HG03159 (cell line): ENCODE data around the gene RNASE13.

Experiments used
- ATAC-seq: cut with Tn5 transposase; IDR thresholded peaks from one replicate; pipeline ENCODE4 v1.9.1; 2021; ENCODE audit warnings: mild to moderate bottlenecking, moderate library complexity; ENCODE audit not compliant: unreplicated experiment

RNASE13 gene, protein sequence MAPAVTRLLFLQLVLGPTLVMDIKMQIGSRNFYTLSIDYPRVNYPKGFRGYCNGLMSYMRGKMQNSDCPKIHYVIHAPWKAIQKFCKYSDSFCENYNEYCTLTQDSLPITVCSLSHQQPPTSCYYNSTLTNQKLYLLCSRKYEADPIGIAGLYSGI

DNA sequence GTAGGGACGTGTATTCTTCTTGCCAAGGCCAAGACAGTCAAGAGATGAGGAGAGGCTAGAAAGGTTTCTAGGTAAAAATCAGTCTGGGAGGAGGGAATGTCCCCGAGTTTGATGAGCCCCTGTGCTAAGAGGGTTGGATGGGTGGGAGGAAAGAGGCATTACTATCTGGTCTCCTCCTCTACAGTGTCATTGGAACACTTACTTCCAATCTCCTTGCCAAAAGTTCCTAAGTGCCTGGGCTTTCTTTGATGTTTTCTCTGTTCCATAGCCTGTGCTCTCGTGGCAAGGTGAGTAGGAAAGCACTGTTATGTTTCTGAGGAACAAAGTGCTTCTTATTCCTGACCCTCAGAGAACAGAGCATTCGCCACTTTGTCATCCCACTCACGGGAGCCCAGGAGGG is at the start of gene RNASE13:
Gene RNASE13 (minus strand): TSS at position 101 of the 400 bp plus-strand sequence. CDS start 519 bp downstream, outside the sequence.
- no peak for ATAC-seq

DNA sequence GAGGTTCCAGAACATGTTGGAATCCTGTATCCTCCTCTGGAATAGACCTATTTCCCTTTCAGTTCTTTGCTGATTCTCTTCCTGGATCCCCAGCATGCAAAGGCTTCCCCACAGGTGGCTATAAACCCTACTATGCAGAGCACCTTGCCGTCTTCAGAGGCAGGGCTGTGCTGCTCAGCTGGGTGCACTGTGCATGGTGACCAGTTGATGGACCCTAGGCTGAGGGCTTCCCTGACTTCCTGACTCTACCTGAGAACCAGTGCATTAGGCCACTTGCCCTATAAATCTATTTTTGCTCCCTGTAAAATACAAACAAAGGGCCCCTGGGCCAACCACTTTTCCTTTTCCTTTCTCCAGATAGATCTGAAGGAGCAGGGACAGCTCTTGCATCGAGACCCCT is 49.8 kb upstream of the RNASE13 start:
- no peak for ATAC-seq

DNA sequence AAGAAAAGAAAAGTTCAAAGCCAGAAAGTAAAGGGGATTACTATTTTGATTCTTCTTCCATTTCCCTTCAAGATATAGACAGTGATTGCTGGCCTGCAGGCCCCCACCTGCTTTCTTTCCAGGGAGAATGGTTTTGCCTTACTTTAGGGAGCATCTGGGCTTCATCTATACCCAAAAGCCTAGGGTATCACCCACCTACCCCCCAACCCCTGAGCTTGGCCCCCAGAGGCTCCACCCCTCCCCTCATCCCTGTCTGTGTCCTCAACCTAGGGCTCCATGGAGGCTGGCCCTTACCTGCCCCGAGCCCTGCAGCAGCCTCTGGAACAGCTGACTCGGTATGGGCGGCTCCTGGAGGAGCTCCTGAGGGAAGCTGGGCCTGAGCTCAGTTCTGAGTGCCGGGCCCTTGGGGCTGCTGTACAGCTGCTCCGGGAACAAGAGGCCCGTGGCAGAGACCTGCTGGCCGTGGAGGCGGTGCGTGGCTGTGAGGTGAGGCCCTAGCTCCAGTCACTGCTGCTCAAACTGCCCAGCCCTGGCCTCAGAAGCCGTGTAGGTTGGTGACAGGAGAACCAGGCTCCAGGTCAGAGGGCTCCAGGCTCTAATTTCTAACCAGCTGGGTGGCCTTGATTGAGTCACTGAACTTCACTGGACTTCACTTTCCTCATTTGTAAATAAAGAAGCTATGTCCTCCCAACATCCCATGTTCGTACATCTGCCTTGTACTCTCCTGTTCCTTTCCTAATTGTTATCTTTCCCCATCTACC is 49.1 kb upstream of the RNASE13 start:
- no peak for ATAC-seq

DNA sequence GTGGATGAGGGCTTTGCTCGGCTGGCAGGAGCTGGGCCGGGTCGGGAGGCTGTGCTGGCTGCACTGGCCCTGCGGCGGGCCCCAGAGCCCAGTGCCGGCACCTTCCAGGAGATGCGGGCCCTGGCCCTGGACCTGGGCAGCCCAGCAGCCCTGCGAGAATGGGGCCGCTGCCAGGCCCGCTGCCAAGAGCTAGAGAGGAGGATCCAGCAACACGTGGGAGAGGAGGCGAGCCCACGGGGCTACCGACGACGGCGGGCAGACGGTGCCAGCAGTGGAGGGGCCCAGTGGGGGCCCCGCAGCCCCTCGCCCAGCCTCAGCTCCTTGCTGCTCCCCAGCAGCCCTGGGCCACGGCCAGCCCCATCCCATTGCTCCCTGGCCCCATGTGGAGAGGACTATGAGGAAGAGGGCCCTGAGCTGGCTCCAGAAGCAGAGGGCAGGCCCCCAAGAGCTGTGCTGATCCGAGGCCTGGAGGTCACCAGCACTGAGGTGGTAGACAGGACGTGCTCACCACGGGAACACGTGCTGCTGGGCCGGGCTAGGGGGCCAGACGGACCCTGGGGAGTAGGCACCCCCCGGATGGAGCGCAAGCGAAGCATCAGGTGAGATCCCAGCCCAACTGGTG is 47.0 kb upstream of the RNASE13 start:
- ATAC-seq: no peak

DNA sequence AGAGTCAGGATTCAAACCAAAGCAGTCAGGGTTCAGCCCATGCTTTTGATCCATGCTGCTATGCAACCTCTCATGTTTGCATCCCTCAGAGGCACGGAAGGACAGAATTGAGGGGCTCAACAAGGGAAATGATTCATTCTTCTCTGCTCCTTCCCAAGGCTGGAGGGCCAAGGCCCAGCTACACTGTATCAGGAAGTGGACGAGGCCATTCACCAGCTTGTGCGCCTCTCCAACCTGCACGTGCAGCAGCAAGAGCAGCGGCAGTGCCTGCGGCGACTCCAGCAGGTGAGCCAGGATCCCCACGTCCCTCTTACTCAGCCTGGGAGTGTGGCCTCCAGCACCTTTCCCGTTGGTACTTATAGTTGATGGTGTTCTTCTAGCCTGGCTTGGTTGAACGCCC is 44.1 kb upstream of the RNASE13 start:
- no peak for ATAC-seq

DNA sequence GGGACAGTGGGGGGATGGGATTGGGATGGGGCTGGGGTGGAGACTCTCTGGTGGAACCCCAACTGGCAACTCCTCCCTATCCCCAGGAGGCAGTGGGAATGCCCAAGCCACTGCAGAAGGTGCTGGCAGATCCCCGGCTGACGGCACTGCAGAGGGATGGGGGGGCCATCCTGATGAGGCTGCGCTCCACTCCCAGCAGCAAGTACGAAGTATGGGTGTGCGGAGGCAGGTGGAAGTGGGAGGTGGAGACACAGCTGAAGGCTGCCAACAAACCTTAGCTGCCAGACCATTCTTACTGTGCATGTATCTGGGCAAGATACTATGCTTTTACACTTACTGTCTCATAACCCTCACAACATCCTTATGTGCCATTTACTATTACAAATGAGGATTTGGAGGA is 43.7 kb upstream of the RNASE13 start:
- ATAC-seq: no peak

DNA sequence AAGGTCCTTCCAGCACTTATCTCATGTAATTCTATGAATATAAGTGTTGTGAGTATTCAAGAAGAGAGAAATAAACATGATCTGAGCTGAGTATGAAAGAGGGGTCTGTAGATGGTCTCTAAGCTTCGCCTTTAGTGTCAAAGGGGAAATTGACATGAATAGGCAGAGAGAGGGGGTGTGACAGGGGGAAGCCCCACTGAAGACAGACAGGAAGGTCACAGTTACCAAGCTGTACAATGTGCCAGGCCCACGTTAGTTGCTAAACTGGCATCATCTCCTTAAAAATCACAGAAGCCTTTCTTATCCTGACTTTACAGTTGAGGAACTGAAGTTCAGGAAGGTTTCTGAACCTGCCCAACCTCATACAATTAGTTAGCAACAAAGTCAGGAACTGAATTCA is 43.1 kb upstream of the RNASE13 start:
- ATAC-seq: no peak

DNA sequence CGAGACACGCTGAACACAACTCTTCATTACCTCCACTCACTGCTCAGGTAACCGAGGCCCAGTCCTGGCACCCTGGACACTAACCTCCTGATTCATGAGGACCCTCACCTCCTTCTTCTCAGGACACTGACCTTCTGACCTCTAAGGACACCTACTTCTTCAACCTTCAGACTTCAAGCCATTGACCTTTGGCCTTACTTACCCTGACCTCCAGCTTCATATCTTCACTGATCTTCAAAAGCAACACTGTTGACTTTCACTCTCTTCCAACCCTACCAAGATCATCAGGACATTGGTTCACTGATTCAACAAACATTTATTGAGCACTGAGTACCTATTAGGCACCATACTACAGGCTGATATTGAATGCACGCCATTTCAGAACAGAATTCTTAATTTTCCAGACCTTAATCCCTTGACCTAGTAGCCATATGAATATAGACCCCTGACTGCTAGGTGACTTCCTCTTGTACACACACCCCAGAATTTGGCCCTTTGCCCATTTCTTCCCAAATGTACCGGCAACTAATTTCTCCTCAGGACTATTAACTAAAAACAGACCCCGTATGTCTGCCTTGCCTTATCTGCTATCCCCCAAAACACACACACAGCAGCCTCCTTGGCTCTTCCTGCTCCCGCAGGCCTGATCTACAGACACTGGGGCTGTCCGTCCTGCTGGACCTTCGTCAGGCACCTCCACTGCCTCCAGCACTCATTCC is 41.3 kb upstream of the RNASE13 start:
- ATAC-seq: no peak

DNA sequence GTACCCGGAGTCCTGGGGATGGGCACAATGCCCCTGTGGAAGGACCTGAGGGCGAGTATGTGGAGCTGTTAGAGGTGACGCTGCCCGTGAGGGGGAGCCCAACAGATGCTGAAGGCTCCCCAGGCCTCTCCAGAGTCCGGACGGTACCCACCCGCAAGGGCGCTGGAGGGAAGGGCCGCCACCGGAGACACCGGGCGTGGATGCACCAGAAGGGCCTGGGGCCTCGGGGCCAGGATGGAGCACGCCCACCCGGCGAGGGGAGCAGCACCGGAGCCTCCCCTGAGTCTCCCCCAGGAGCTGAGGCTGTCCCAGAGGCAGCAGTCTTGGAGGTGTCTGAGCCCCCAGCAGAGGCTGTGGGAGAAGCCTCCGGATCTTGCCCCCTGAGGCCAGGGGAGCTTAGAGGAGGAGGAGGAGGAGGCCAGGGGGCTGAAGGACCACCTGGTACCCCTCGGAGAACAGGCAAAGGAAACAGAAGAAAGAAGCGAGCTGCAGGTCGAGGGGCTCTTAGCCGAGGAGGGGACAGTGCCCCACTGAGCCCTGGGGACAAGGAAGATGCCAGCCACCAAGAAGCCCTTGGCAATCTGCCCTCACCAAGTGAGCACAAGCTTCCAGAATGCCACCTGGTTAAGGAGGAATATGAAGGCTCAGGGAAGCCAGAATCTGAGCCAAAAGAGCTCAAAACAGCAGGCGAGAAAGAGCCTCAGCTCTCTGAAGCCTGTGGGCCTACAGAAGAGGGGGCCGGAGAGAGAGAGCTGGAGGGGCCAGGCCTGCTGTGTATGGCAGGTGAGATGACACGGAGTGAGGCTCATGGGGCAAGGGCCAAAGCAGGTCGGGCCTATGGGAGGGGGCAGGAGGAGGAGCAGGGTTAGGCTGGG is 40.0 kb upstream of the RNASE13 start:
- ATAC-seq: no peak

DNA sequence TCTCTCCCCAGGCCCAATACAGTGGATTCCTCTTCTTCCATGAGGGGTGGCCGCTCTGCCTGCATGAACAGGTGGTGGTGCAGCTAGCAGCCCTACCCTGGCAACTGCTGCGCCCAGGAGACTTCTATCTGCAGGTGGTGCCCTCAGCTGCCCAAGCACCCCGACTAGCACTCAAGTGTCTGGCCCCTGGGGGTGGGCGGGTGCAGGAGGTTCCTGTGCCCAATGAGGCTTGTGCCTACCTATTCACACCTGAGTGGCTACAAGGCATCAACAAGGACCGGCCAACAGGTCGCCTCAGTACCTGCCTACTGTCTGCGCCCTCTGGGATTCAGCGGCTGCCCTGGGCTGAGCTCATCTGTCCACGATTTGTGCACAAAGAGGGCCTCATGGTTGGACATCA is 39.3 kb upstream of the RNASE13 start:
- ATAC-seq: no peak

DNA sequence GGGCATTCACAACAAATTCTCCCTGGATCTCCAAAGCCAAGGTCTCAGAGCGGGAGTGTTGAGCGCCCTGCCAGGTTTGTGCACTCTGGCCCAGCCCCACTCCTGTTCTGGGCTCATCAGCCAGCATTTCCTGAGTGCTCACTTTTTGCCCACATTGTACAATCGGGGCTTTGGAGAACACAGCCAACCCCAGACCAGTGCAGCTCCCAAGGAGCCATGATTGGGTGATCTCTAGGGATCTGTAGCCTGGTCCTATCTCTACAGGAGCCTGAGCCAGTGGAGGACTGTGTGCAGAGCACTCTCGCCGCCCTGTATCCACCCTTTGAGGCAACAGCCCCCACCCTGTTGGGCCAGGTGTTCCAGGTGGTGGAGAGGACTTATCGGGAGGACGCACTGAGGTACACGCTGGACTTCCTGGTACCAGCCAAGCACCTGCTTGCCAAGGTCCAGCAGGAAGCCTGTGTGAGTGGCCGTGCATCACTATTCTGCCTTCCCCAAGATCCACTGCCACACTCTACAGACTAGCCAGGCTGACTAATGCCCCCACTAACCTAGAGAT is 38.3 kb upstream of the RNASE13 start:
- no peak for ATAC-seq

DNA sequence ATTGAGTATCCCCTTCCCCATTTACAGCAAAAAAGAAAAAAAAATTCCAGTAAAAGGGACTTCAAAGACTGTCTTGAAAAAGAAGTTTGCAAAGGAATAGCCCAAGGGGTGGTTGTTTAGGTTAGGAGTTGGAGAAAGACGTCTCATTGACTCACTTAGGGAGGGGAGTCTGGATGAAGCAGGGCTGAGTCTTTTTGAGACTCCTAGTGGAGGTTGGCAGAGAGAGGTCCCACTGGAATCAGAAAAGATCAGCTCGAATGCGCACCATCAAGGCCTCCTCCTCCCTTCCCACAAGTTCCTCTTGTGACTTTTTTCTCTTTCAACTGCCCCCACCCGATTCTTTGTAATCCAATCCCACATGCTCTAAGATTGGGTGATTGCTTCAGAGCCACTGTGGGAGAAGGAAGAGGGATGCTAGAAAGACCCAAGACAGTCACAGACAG is 37.4 kb upstream of the RNASE13 start:
- no peak for ATAC-seq

DNA sequence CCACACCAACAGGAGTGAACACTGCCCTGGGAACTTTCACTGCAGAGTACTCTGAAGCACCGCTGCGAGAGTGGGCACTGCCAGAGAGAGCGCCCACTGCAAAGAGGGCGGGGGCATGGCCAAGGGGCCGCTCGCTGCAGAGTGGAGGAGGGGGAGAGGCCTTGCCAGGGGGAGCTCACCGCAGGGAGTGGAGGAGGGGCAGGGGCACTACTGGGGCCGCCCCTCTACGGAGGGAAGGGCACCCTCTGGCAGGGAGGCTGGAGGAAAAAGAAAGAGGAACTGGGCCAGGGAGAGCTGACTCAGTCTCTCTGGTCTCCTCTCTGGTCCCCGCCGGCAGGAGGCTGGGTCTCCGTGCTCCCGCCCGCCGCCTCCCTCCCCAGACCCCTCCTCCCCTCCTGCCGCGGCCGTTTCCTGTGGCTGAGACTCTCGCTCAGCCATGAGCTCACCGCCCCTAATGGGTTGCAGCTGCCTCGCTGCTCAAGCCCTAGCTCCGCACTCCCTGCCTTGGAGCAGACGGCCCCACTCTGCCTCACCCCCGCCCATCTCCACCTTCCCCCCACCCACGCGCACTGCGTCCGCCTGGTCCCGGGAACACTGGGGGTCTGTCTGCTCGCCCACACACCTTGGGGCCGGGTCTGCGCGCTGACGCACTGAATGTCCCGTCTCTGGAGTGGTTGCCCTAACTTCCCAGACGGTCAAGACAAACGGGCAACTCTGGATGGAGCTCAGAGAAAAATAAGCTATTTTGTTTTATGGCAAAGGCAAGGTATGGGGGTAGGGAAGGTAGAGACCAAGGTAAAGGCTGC is 36.8 kb upstream of the RNASE13 start:
- ATAC-seq: peak; percentile 72

DNA sequence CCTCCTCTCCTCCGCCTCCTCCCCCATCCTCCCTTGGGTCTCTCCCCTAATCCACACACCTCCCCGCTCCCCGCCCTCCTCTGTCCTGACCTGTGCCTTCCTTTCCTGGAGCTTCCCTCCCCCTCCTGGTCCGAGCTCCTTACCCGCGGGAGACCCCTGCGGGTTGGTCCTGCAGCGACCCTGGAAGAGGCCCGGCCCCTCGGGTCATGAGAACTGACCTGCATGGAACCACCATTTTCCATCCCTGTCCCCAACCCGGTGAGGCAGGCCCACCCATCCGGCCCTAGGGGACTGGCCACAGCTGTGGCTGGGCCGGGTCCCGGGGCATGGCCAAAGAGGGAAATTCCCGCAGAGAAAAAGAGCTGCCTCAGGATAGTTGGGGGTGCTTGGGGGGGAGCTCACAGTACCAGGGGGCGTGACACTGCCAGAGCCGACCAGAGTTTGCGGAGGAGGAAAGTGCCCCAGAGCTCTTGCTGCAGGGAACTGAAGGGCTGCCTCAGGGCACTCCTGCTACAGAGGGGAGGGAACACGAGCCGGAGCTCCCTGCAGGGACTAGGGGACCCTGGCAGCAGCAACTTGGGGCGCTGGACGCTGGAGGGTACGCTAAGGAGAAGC is 36.1 kb upstream of the RNASE13 start:
- peak; percentile 29 for ATAC-seq

DNA sequence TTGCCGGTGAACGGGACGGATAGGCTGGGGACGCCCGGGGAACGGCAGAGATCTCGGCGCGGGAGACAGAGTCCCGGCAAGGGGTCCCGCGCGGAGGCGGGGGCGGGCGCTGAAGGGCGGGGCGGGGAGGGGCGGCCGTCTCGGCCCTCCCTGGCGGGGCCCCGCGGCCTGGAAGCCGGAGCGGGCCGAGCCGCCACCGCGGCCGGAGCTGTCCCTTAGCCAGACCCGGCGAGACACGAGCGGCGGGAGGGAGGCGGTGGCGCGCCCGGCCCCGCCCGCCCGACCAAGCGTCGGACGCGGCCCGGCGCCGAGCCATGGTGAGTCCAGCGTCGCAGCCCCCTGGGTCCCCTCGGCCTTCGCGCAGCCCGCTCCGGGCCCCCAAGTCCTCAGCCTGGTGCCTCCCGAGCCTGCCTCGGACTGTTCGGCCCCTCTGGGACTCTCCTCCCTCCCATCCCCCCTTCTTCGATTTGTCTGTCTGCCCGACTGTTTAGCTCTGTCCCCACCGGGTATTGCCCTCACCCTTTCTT is 35.5 kb upstream of the RNASE13 start, which contains the start of gene ARHGEF40:
Gene ARHGEF40 (plus strand): TSS at position 222 of the 527 bp plus-strand sequence. CDS start 93 bp downstream, at position 315.
- no peak for ATAC-seq

DNA sequence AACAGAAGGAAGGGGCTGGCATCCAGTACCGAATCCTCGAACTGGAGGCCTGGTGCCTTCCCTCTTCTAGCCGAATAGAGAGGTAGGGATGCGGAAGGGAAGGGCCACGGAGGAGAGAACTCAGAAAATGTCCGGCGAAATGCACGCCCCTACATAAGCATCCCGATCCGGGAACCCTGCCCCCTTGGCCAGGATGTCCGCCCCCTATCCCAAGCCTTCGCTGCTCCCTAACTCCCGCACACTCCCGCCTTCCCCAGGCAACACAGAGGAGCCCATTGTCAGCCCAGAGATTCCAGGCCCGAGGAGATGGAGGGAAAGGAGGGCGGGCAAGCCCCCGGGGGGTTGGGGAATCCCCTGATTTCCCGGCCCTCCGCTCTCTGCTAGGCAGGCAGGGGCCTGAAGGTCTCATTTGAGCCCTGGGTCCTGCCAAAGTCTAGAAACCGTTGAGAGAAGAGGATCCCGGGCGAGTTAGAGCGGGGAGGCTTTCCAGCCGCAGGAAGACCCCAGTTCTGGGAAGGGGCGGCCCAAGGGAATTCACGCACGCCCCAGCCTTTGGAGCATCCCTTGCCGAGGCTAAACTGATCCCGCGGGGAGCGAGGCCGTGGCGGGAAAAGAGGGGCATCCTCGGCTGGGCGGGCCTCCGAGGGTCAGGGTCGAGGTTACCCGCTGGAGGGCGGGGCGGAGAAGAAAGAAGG is 34.9 kb upstream of the RNASE13 start:
- no peak for ATAC-seq

DNA sequence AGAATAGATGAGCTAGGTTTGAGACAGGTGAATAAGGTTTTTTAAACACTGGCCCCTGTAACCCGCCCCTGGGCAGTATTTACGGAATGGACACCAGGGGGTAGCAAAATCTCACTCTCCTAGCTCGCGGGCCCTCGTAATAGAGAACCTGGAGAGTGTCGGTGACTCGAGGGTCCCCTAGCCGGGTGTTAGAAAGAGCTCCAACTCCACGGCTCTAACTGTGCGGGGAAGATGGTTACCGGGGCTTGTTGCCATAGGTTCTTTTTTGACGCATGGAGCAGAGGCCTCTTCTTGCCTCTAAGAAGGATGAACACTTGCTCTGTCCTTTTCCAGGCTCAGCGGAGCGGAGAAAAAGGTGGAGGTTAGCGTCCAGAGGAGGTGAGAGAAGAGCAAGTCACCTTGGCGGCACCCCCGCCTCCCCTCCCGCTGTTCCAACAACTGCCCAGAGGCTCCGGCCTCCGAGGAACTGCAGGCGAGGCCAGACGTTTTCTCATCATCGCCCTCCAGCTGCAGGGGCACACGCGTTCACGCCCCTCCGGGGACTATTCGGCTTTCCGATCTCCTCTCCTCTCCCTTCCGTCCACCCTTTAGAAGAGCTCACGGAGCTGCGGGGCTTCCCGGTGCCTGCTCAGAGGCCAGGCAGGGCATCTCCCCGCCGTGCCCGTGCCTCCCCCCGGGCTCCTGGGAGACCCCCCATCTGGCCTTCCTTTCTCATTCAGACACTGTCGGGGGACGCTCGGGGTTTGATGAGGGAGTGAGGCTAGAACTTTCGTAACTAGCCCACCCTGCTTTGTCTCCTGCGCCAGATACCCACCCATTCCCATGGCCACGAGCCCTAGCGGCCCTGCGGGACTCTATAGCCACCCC is 34.1 kb upstream of the RNASE13 start:
- no peak for ATAC-seq
